OCI-LY7 (cell line): ENCODE measurements around the gene SLC25A13.

Experiments
- EZH2phosphoT487 ChIP-seq: fragments of 200-600 bp; sonication (generic); IDR thresholded peaks from 2 replicates; pipeline ENCODE4 v1.6.1; 2018; ENCODE audit warnings: low read depth, borderline replicate concordance, mild to moderate bottlenecking, mixed run types, antibody characterized with exemption, low read length, moderate library complexity, mixed read lengths
- TF ChIP-seq, protein P1 (sequence below): fragments of 200-600 bp; sonication (generic); conservative IDR thresholded peaks from 2 replicates; pipeline ENCODE4 v1.5.1; 2014; ENCODE audit warnings: mild to moderate bottlenecking, antibody characterized with exemption, low read length, moderate library complexity, mixed read lengths

DNA sequence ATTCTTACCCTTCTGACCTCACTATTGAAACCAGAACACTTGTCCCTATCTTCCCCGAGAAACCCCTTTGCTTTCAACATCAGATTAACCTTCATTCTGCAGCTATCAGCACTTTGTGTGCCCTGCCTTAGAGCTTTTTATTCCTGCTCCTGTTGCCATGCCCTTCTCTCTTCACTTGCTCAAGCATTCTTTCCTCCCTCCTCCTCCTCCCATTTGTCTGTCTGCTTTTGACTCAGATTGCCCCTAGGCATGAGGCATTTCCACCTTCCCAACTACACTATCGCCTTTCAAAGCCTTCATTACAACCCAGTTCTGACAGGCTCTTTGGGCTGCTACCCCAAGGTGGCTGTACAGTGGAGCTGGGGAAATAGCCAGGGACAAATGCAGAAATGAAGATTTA lies 143.3 kb downstream of the SLC25A13 start:
- TF ChIP-seq, protein P1, sequence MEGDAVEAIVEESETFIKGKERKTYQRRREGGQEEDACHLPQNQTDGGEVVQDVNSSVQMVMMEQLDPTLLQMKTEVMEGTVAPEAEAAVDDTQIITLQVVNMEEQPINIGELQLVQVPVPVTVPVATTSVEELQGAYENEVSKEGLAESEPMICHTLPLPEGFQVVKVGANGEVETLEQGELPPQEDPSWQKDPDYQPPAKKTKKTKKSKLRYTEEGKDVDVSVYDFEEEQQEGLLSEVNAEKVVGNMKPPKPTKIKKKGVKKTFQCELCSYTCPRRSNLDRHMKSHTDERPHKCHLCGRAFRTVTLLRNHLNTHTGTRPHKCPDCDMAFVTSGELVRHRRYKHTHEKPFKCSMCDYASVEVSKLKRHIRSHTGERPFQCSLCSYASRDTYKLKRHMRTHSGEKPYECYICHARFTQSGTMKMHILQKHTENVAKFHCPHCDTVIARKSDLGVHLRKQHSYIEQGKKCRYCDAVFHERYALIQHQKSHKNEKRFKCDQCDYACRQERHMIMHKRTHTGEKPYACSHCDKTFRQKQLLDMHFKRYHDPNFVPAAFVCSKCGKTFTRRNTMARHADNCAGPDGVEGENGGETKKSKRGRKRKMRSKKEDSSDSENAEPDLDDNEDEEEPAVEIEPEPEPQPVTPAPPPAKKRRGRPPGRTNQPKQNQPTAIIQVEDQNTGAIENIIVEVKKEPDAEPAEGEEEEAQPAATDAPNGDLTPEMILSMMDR, result no peak
- no peak for TF ChIP-seq EZH2phosphoT487
